Tibial nerve (tissue), 4 donors: ENCODE measurements around the gene FICD. TPM values are rescaled to one million over a fixed set of nuclear protein-coding genes. Genes with fewer than 3 reads are reported as not detected.

Source experiments
- DNase-seq, 2 donors: peaks; one replicate each; pipeline ENCODE4 v3.0.0-alpha.2; 2019; ENCODE audit warnings: low spot score in 2 of 2
- H3K27ac ChIP-seq, 4 donors: fragments of 200-600 bp; sonication (generic) in 3 of 4; one replicate each; pipeline ENCODE4 v1.5.1; 2017 to 2019; ENCODE audit warnings: mild to moderate bottlenecking in 1 of 4
- H3K27me3 ChIP-seq, 2 donors: fragments of 200-600 bp; sonication (generic) in 1 of 2; one replicate each; pipeline versions ENCODE4 v1.5.1 to v1.6.0; 2017 to 2019
- H3K36me3 ChIP-seq, 3 donors: fragments of 200-600 bp; sonication (generic); one replicate each; pipeline ENCODE4 v1.5.1; 2018 to 2019
- H3K4me1 ChIP-seq, 4 donors: fragments of 200-600 bp; sonication (generic) in 3 of 4; one replicate each; pipeline ENCODE4 v1.5.1; 2017 to 2019
- H3K4me3 ChIP-seq, 4 donors: fragments of 200-600 bp; sonication (generic) in 3 of 4; one replicate each; pipeline ENCODE4 v1.5.1; 2017 to 2019; ENCODE audit warnings: mild to moderate bottlenecking in 1 of 4, moderate library complexity in 1 of 4
- H3K9me3 ChIP-seq, 4 donors: fragments of 200-600 bp; sonication (generic) in 3 of 4; one replicate each; pipeline ENCODE4 v1.5.1; 2017 to 2019
- CTCF ChIP-seq, 5 experiments: fragments of 200-600 bp in 3 of 5; fragments of 450-650 bp in 2 of 5; sonication (generic) in 3 of 5; IDR thresholded peaks; one replicate each; pipeline ENCODE4 v1.5.1; 2016 to 2019; ENCODE audit warnings: antibody characterized with exemption in 5 of 5, mild to moderate bottlenecking in 3 of 5, moderate library complexity in 2 of 5
- EP300 ChIP-seq, 2 donors: sonication (generic); formaldehyde crosslinking; IDR thresholded peaks; one replicate each; pipeline ENCODE4 v1.6.1; 2017; ENCODE audit warnings: antibody characterized with exemption in 2 of 2, mild to moderate bottlenecking in 1 of 2
- POLR2A ChIP-seq, 2 donors: fragments of 450-650 bp; IDR thresholded peaks; one replicate each; pipeline ENCODE4 v1.6.1; 2017; ENCODE audit warnings: antibody characterized with exemption in 2 of 2, mild to moderate bottlenecking in 2 of 2, moderate library complexity in 2 of 2
- WGBS, 2 donors: methylation state at CpG; one replicate each; pipeline ENCODE4 v1.1.5; 2018; 5-methylcytosine and 5-hydroxymethylcytosine counted together
- total RNA-seq, 4 donors: library from RNA; depleted of rRNA; stranded (reverse); fragments of >200 nt; gene quantifications; one replicate each; pipeline ENCODE4 v1.1.0, GENCODE V29; 2016

FICD gene
- total RNA-seq, 4 donors from 2014 or later: 4.8 to 13.2 (median 8.3) TPM

GRCh38 chr12:108527166-108527496 lies 12.1 kb downstream of the FICD start:
- Histone ChIP-seq H3K27me3 (no peaks in the 10 kb centered on the region), H3K9me3 (no peaks in the 10 kb centered on the region), H3K4me3 (no peak overlapping the region), H3K27ac (no peak overlapping the region), H3K4me1 (no peaks in the 10 kb centered on the region), H3K36me3 (peaks cover 8 to 100% (median 72%) of the 10 kb centered on the region in 3 donors)
- WGBS, 2 donors: 72 to 73% methylated on average over 6 of the region's 6 CpGs
- DNase-seq: no peak
- TF ChIP-seq EP300 (IDR thresholded peaks at IDR 0.05): no peak
- no peak for TF ChIP-seq POLR2A (IDR thresholded peaks at IDR 0.05)
- TF ChIP-seq CTCF (IDR thresholded peaks at IDR 0.05): no peak

GRCh38 chr12:108530161-108530560 lies 15.1 kb downstream of the FICD start:
- Histone ChIP-seq H3K36me3 (peaks cover 2 to 90% (median 52%) of the 10 kb centered on the region in 3 donors), H3K27ac (no peak overlapping the region), H3K4me1 (no peaks in the 10 kb centered on the region), H3K27me3 (no peaks in the 10 kb centered on the region), H3K9me3 (no peaks in the 10 kb centered on the region), H3K4me3 (no peak overlapping the region)
- no peak for DNase-seq
- WGBS, 2 donors: 88 to 92% methylated on average over 9 of the region's 9 CpGs
- no peak for TF ChIP-seq CTCF (IDR thresholded peaks at IDR 0.05)
- no peak for TF ChIP-seq EP300 (IDR thresholded peaks at IDR 0.05)
- TF ChIP-seq POLR2A (IDR thresholded peaks at IDR 0.05): no peak

- no peaks in the 10 kb centered on the region for H3K9me3 ChIP-seq
- WGBS, 2 donors: 86 to 94% methylated on average over 15 of the region's 15 CpGs
- H3K4me1 ChIP-seq: no peaks in the 10 kb centered on the region
- H3K27ac ChIP-seq: no peak overlapping the region
- H3K27me3 ChIP-seq: no peaks in the 10 kb centered on the region
- H3K4me3 ChIP-seq: no peak overlapping the region
- DNase-seq: no peak
- TF ChIP-seq POLR2A (IDR thresholded peaks at IDR 0.05) (no peak), CTCF (IDR thresholded peaks at IDR 0.05) (no peak)
- H3K36me3 ChIP-seq: peaks cover under 1 to 90% (median 52%) of the 10 kb centered on the region in 3 donors
These were observed 17.1 kb downstream of the FICD start for GRCh38 chr12:108531929-108532848.

- peaks cover 0 to 55% (median 15%) of the 10 kb centered on the region in 3 donors for H3K36me3 ChIP-seq
- no peaks in the 10 kb centered on the region for H3K27me3 ChIP-seq
- WGBS, 2 donors: 75 to 89% methylated on average over 6 of the region's 6 CpGs
- DNase-seq: no peak
- peaks cover 0 to 12% (median 2%) of the 10 kb centered on the region in 4 donors for H3K4me1 ChIP-seq
- H3K4me3 ChIP-seq: no peak overlapping the region
- TF ChIP-seq CTCF (IDR thresholded peaks at IDR 0.05): no peak
- no peak for TF ChIP-seq EP300 (IDR thresholded peaks at IDR 0.05)
- TF ChIP-seq POLR2A (IDR thresholded peaks at IDR 0.05): no peak
- H3K9me3 ChIP-seq: no peaks in the 10 kb centered on the region
- no peak overlapping the region for H3K27ac ChIP-seq
These were observed 23.1 kb downstream of the FICD start for GRCh38 chr12:108538146-108538545.

GRCh38 chr12:108538616-108539195 lies 23.6 kb downstream of the FICD start:
- no peak overlapping the region for H3K4me3 ChIP-seq
- no peak overlapping the region for H3K27ac ChIP-seq
- 93% methylated on average over 10 of the region's 10 CpGs for WGBS, 2 donors
- TF ChIP-seq CTCF (IDR thresholded peaks at IDR 0.05) (no peak), EP300 (IDR thresholded peaks at IDR 0.05) (no peak), POLR2A (IDR thresholded peaks at IDR 0.05) (no peak)
- H3K27me3 ChIP-seq: no peaks in the 10 kb centered on the region
- peaks cover 0 to 12% (median 2%) of the 10 kb centered on the region in 4 donors for H3K4me1 ChIP-seq
- H3K36me3 ChIP-seq: peaks cover 0 to 61% (median 15%) of the 10 kb centered on the region in 3 donors
- no peak for DNase-seq
- H3K9me3 ChIP-seq: no peaks in the 10 kb centered on the region
